ENCODE results near the gene YJEFN3. TPM values are rescaled to one million over a fixed set of nuclear protein-coding genes. Genes with fewer than 3 reads are reported as not detected.

YJEFN3 gene
- total RNA-seq (2014; rRNA removed; shearing (Covaris generic)), result 0.74 and 1.2 TPM in 2 replicates

- H3K27me3 ChIP-seq (ENCODE audit: control insufficient read depth, insufficient read depth, low read length), result no peaks in the 10 kb centered on the region
- H3K4me3 ChIP-seq (ENCODE audit: insufficient read depth, low read depth, low read length), result peak within 1 kb of the TSS; percentile 26
- peak; percentile 86 for DNase-seq
- peaks cover 7% of the 10 kb centered on the region for H3K36me3 ChIP-seq (replicated peaks; ENCODE audit: control insufficient read depth, insufficient read depth, low read length)
Measured at GRCh38 chr19:19528721-19529490, at the start of gene YJEFN3. YJEFN3 (plus strand) TSS chr19:19528911; CDS start chr19:19528933, 22 bp downstream.

- peak; percentile 9 for DNase-seq
- no peaks in the 10 kb centered on the region for H3K27me3 ChIP-seq (ENCODE audit: control insufficient read depth, insufficient read depth, low read length)
- no peak overlapping the region for H3K4me3 ChIP-seq (ENCODE audit: insufficient read depth, low read depth, low read length)
- peaks cover 5% of the 10 kb centered on the region for H3K36me3 ChIP-seq (replicated peaks; ENCODE audit: control insufficient read depth, insufficient read depth, low read length)
Measured at GRCh38 chr19:19480688-19481087, 48.0 kb upstream of the YJEFN3 start.

GRCh38 chr19:19482809-19483596, 45.7 kb upstream of the YJEFN3 start:
- Histone ChIP-seq H3K36me3 (replicated peaks; ENCODE audit: control insufficient read depth, insufficient read depth, low read length) (peaks cover 2% of the 10 kb centered on the region), H3K27me3 (ENCODE audit: control insufficient read depth, insufficient read depth, low read length) (no peaks in the 10 kb centered on the region), H3K4me3 (ENCODE audit: insufficient read depth, low read depth, low read length) (no peak overlapping the region)
- peak; percentile 49 for DNase-seq

GRCh38 chr19:19485161-19485997, 43.3 kb upstream of the YJEFN3 start:
- Histone ChIP-seq H3K4me3 (ENCODE audit: insufficient read depth, low read depth, low read length) (no peak overlapping the region), H3K36me3 (replicated peaks; ENCODE audit: control insufficient read depth, insufficient read depth, low read length) (peaks cover 2% of the 10 kb centered on the region), H3K27me3 (ENCODE audit: control insufficient read depth, insufficient read depth, low read length) (no peaks in the 10 kb centered on the region)
- DNase-seq, result peak; percentile 29

GRCh38 chr19:19485998-19486290, 42.8 kb upstream of the YJEFN3 start:
- peaks cover 3% of the 10 kb centered on the region for H3K36me3 ChIP-seq (replicated peaks; ENCODE audit: control insufficient read depth, insufficient read depth, low read length)
- H3K27me3 ChIP-seq (ENCODE audit: control insufficient read depth, insufficient read depth, low read length), result no peaks in the 10 kb centered on the region
- H3K4me3 ChIP-seq (ENCODE audit: insufficient read depth, low read depth, low read length), result no peak overlapping the region
- DNase-seq, result no peak

- peak; percentile 35 for DNase-seq
- H3K27me3 ChIP-seq (ENCODE audit: control insufficient read depth, insufficient read depth, low read length), result no peaks in the 10 kb centered on the region
- H3K36me3 ChIP-seq (replicated peaks; ENCODE audit: control insufficient read depth, insufficient read depth, low read length), result peaks cover 7% of the 10 kb centered on the region
- H3K4me3 ChIP-seq (ENCODE audit: insufficient read depth, low read depth, low read length), result no peak overlapping the region
Measured at GRCh38 chr19:19486343-19487076, 42.2 kb upstream of the YJEFN3 start.

- no peaks in the 10 kb centered on the region for H3K27me3 ChIP-seq (ENCODE audit: control insufficient read depth, insufficient read depth, low read length)
- H3K36me3 ChIP-seq (replicated peaks; ENCODE audit: control insufficient read depth, insufficient read depth, low read length), result peaks cover 9% of the 10 kb centered on the region
- DNase-seq, result peak; percentile 50
- H3K4me3 ChIP-seq (ENCODE audit: insufficient read depth, low read depth, low read length), result no peak overlapping the region
Measured at GRCh38 chr19:19487077-19487949, 41.4 kb upstream of the YJEFN3 start.

- Histone ChIP-seq H3K4me3 (ENCODE audit: insufficient read depth, low read depth, low read length) (no peak overlapping the region), H3K36me3 (replicated peaks; ENCODE audit: control insufficient read depth, insufficient read depth, low read length) (peaks cover 13% of the 10 kb centered on the region), H3K27me3 (ENCODE audit: control insufficient read depth, insufficient read depth, low read length) (no peaks in the 10 kb centered on the region)
- DNase-seq, result peak; percentile 62
Measured at GRCh38 chr19:19487950-19488874, 40.5 kb upstream of the YJEFN3 start.

GRCh38 chr19:19488875-19489690, 39.6 kb upstream of the YJEFN3 start:
- Histone ChIP-seq H3K36me3 (replicated peaks; ENCODE audit: control insufficient read depth, insufficient read depth, low read length) (peaks cover 16% of the 10 kb centered on the region), H3K27me3 (ENCODE audit: control insufficient read depth, insufficient read depth, low read length) (no peaks in the 10 kb centered on the region), H3K4me3 (ENCODE audit: insufficient read depth, low read depth, low read length) (no peak overlapping the region)
- peak; percentile 89 for DNase-seq

- DNase-seq, result no peak
- no peaks in the 10 kb centered on the region for H3K27me3 ChIP-seq (ENCODE audit: control insufficient read depth, insufficient read depth, low read length)
- H3K4me3 ChIP-seq (ENCODE audit: insufficient read depth, low read depth, low read length), result no peak overlapping the region
- H3K36me3 ChIP-seq (replicated peaks; ENCODE audit: control insufficient read depth, insufficient read depth, low read length), result peaks cover 21% of the 10 kb centered on the region
Measured at GRCh38 chr19:19489804-19490204, 38.9 kb upstream of the YJEFN3 start.

- no peak overlapping the region for H3K4me3 ChIP-seq (ENCODE audit: insufficient read depth, low read depth, low read length)
- DNase-seq, result peak; percentile 91
- peaks cover 21% of the 10 kb centered on the region for H3K36me3 ChIP-seq (replicated peaks; ENCODE audit: control insufficient read depth, insufficient read depth, low read length)
Measured at GRCh38 chr19:19490214-19490968, 38.3 kb upstream of the YJEFN3 start.

More at GRCh38 chr19:19490214-19490968, 38.3 kb upstream of the YJEFN3 start:
- no peaks in the 10 kb centered on the region for H3K27me3 ChIP-seq (ENCODE audit: control insufficient read depth, insufficient read depth, low read length)

Data from H7 (cell line).